GM23248 (cell line): ENCODE measurements around the gene DNAAF9.

Experiments used
- EZH2 ChIP-seq: fragments of 200-600 bp; sonication (generic); IDR thresholded peaks from 2 replicates; pipeline ENCODE4 v1.6.1; 2018; ENCODE audit warnings: antibody characterized with exemption, mild to moderate bottlenecking; ENCODE audit not compliant: insufficient read depth, poor library complexity, severe bottlenecking
- EZH2phosphoT487 ChIP-seq: fragments of 200-600 bp; sonication (generic); IDR thresholded peaks from 2 replicates; pipeline ENCODE4 v1.6.1; 2018; ENCODE audit warnings: antibody characterized with exemption, moderate library complexity, mild to moderate bottlenecking, low read depth; ENCODE audit not compliant: insufficient read depth

GRCh38 chr20:3405139-3405538 lies 2.3 kb downstream of the DNAAF9 start:
- TF ChIP-seq EZH2 (no peak), EZH2phosphoT487 (no peak)
